Stimulated activated CD8-positive, alpha-beta memory T cell treated with anti-CD3 and anti-CD28 coated beads, Interleukin-2, amount 100 ng/mL, for 48 hours (primary cell): Measurements from ENCODE around the gene MTERF1.
"Not testable (repeated sequence)": the region's sequence is repeated elsewhere in the genome, so short reads cannot be mapped to it uniquely, and the experiment has no call there.

Source experiments
- DNase-seq, 2 donors: peaks; one replicate each; pipeline ENCODE4 v3.0.0-alpha.2; 2020; ENCODE audit warnings: low read depth in 2 of 2

Gene MTERF1

DNA sequence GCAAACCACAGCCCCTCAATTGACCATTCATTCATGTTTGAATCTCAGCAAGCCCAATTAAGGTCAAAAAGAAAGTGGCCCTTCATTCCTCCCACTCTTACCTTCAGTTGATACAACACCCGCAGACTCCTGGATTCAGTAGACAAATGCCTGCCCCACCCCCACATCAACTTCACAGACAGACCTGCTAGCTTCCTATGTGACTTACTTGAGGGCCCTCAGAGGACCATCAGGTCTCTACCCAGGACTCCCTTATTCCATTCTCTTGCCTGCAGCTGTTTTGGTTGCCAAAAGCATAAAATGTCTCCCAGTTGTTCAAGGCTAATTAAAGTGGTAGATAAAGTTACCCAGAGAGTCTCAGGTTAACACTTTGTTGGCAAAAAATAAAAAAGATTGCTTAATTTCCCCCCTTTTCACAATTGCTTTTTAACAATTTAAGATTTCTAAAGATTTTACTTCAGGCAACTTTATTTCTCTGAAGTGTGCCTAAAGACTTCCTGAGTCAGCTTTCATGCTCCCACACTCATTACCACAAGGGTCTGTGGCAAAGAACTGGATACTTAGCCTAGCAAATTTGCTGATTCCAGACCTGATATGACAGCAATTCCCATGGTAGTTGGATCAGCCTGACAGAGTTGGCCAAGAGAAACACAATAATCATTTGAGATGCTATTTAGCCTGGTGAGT lies 3.3 kb upstream of the MTERF1 start:
- no peak for DNase-seq

DNA sequence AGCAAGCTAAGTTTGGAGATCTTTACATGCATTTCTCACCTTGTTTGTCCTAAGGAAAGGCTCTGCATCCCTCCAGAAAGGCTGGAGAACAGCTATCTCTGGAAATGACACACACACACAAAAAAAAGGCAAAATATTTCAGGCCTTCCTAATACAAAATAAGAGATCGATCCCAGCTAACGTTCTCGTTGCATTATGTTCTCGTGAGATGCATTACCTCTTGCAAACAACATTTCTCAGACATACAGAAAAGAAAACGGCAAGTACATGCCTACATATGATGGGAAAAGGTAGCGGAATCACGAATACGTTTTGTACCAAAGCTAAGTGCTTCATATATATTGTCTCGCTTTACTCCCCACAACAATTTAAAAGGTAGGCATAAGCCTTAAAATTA lies 488 bp downstream of the MTERF1 start:
- no peak for DNase-seq

DNA sequence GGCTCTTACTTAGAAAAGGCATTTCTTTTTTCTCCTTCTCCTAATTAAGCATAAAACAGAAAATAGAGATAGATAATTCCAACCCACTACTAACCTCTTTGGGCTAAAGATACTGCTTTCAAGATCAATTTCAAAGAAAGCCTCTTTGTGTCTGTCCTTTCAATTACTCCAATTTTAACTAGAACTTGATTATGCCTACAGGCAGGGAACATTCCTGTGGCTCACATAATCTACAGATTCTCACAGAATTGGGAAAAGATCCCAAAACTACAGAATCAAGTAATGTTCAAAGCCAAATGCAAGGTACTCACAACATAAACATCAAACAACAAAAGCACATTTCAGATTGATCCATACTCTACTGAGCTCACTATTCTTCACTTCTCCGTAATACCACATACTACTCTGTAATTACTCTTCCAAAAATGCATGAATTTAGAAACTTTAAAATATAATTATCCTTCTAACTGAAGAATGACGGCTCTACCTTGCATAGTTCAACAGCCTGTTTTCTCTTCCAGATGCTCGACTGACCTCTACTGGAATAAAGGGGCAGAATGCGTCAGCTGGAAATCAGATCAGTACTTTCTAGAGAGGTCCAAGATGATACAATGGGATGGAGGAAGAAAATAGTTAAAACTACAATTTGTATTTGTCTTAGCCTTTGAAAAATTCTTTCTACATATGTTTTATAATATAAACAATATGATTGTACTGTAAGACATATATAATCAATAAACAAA lies 3.9 kb downstream of the MTERF1 start:
- DNase-seq, result no peak

DNA sequence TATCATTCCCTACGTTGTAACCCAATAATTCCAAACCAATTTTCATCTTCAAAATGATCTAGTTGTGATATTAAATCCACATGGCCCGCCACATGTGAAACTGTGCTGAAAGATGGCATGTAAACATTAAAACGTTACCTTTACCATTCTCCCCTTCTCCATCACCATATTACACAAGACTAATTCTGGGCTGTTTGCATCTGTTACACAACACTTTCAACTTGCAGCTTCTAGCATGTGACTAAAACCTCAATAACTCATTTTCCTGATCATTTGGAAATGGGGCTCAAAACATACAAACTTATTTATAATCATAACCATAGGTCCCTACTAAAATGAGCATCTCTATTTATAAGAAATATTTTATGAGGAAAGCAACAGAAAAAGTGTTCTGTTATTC lies 4.7 kb downstream of the MTERF1 start:
- DNase-seq, result no peak

DNA sequence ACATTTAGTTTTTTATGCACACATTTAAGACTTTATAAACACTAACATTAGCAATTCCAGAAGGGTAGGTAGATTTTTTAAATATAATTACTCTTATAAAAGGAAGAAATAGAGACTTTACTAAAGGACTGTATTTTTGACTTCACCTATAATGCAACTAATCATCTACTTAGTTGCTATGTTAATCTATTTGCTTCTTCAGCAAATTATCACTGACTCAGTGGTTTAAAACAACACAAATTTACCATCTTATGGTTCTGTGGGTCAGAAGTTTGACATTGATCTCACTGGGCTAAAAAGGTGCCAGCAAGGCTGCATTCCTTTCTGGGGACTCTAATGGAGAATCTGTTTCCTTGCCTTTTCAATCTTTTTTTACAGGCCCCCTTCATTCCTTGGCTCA lies 7.6 kb downstream of the MTERF1 start:
- DNase-seq, result no peak

DNA sequence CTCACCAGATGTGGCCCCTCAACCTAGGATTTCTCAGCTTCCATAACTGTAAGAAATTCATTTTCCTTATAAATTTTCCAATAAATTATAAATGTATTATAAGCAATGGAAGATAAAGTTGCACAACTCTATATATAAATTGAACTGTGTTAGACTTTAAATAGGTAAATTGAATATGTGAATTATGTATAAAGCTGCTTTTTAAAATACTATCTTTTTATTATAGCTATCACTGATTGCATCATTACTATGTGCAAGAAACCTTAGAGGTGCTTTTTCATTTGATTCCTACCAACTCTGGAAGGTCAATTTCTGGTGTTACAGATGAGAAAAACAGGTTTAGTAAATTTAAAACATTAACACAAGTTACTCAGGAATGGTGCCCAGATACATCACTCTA lies 8.4 kb downstream of the MTERF1 start:
- no peak for DNase-seq

DNA sequence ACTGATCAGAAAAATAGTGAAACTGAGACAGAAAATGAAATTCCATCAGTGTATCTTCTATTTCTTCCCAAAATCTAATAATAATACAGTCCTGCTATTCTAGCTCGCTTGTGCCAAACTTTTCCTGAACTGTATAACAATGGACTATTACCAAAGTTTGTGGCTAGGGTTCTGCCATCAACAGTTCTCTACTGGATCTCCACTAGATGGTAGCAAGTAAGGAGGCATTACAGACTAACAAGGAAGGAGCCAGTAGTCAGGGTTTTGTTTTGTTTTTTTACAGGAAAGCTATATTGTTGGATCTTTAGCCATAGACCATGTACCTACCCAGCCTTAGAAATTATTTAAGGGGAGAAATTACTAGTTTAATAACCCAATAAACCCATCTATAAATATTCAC lies 10.8 kb downstream of the MTERF1 start:
- DNase-seq, result no peak

DNA sequence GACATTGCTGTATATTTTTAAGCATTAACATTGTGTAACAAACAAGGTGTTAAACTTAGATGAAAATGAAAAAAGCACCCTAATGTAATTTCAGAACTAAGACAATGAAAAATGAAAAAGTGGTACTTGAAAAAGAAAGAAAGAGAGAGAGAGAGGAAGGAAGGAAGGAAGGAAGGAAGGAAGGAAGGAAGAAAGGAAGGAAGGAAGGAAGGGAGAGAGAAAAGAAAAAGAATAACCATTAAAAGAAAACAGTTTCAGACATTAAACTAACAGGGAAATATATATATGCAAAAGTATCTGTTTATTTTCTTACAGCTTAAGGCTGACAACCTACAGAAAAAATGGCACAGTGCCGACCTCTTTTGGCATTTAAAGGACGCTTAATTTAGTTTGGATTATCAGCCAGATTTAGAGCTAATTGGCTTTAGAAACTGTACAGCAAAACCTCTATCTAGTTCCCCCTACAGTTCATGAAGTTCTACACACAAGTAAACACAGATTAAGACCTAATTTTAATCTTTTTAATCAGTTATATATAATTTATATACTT lies 13.8 kb downstream of the MTERF1 start:
- no peak for DNase-seq

DNA sequence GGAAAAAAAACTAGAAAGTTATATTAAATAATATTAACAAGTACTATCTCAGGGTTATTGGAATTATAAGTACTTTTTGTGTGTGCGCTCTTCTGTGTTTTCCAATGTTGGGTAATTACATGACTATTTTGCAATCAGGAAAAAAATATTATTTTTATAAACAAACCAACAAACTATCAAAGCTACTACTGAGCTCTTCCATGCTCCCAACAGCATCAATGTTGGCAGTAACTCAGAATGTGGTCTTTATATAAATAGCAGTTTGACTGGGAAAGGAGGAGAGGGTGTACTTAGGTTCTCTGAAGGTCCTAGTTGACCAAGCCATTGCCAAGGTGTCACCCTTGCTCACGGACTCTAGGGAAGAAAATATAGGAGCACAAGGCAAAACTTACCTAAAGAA lies 15.0 kb downstream of the MTERF1 start:
- DNase-seq, result no peak

DNA sequence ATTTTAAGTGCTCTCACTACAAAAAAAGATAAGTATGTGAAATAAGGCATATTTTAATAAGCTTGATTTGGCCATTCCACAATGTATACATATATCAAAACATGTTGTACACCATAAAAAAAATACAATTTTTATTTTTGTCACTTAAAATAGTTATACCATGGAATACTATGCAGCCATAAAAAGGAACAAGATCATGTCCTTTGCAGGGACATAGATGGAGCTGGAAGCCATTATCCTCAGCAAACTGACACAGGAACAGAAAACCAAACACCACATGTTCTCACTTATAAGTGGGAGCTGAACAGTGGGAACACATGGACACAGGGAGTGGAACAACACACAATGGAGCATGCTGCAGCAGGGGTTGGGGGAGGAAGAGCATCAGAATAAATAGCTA lies 15.9 kb downstream of the MTERF1 start:
- DNase-seq, result not testable (repeated sequence)

DNA sequence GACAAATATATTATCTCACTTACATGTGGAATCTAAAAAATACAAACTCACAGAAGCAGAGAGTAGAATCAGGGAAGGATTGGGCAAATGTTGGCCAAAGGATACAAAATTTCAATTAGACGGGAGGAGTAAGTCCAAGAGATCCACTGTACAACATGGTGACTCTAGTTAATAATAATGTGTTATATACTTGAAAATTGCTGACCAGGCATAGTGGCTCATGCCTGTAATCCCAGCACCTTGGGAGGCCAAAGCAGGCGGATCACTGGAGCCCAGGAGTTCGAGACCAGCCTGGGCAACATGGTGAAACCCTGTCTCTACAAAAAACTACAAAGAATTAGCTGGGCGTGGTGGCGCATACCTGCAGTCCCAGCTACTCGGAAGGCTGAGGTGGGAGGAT lies 16.4 kb downstream of the MTERF1 start:
- no peak for DNase-seq

DNA sequence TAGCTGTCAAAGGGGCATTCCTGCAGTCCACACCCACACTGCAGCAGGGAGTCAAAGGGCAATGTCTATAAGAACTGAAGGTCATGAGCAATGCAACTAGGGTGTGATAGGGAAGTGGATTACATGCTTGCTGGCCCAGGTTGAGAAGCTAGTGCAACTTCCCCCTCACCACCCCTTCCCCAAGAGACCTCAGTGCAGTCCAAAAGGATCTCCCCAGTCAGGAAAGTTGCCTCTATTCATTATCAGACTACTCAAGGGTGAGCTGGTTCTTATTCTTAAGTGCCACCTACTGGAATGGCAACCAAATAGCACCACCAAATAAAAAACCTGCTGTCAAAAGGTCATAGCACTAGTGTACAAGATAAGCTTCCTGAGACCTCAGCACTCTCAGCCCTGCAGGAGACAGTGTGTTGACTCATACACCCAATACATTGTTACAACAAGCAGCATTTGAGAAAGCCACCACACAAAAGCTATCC lies 28.2 kb downstream of the MTERF1 start:
- no peak for DNase-seq

DNA sequence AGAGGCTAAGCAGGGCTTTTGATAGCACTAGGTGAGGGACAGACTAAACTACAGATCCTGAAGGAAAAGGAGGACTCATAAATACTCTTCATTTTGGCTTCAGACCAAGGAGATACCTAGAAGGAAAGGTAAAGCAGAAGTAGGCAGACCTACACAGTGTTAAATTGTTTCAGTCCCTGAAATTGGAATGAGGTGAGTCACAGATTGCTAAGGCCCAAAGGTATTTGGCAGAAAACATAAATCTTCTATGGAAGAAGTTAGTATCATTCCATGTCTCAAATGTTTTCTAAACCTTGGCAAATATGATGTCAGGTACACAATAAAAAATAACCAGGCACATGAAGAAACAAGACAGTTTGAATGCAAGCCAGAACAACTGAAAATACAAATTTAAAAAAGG lies 30.0 kb downstream of the MTERF1 start:
- no peak for DNase-seq

DNA sequence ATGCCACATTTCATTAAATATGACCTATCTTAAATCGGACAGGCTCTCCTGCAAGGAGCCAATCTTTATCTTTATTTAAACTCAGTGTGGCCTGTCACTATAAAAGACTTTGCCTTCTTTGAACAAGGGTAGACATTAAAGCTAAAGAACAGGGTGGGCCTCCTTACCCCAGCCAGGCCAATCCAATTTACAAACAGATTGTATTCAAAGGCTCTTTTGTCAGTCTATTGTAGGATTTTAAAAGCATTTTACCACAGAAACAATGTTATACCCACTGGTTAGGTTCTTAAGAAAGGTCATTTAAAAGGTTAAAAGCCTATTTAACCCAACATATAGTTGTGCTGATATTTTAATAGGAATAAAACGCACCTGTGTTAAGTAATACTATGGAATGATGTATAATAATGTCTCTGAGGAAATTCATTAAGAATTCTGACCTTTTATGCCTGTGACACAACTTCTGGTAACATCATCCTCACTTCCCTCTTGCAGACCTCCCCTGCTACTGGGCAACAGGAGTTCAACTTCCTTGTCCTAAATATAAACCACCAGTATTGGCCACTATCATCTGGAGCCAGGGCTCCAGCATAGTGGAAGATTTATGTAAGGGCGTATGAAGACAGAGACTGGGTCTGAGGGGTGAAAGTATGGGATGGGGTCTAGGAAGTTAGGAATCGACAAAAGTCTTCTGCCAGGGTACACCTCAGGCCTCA lies 32.5 kb downstream of the MTERF1 start:
- DNase-seq, result no peak

DNA sequence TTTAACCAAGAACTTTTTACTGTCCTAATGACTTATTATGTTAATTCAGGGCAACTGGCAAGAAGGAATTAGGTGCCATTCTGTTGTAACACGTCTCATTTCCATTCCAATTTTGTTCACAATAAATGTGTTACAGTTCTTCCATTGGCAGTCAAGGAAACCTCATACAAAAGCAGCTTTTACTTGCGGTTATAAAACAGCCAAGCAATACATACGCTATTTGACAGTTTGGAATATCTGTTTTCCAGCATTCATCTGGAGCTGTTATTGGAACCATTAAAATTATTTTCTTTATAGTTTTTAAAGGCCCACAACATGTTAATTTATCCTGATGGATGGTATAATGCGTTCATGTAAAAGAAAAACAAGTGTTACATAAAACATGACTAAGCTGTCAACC lies 33.3 kb downstream of the MTERF1 start:
- DNase-seq, result no peak

DNA sequence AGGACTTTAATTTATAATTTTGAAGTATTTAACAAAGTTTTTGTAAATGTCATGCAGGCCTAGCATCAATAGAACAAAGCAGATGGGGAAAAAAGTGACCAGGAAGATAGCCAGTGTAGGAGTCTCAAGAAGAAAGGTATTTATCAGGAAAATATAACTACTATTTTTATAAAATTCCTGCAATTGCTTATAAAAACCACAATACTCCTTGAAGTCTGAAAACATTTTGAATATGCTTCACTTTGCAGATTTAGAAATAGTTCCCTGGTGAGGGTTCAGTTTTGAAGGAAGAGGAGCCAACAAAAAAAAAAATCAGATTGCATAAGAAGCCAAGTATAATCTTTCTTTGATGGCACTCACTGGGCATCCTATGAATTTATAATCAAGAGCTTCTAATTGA lies 34.1 kb downstream of the MTERF1 start:
- no peak for DNase-seq

DNA sequence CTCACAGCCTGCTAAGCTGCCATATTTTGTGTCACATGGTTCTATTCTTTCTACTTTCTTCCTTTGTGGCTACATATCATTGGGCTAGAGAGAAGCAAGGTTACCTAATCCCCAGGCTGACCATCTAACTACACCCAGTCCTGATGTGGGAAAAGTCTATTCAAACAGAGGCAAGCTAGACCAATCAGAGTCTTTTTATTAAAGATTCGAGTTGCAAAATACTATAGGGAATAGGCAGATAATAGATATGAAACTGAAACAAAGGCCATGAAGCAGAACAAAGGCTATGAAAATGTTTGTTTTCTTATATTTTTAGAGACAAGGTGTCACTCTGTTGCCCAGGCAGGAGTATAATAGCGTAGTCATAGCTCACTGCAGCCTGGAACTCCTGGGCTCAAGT lies 36.7 kb downstream of the MTERF1 start:
- no peak for DNase-seq

DNA sequence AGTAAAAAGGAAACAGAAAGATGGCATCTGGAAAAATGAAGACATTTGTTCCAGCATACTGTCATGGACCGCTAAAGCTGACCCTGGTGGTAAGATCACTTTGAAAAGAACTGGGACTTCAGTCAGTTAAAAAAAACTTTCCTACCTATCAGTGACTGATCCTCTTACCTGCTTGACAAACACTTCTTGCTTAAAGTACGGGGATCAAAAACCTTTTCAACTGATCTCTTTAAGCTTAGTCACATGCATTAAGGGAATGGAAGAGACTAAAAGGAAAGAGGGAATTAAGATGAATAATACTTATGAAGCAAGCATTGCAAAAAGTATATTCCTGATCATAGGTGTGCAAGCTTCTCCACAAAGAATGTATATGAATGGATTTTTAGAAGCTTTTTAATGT lies 42.1 kb downstream of the MTERF1 start:
- DNase-seq, result no peak

DNA sequence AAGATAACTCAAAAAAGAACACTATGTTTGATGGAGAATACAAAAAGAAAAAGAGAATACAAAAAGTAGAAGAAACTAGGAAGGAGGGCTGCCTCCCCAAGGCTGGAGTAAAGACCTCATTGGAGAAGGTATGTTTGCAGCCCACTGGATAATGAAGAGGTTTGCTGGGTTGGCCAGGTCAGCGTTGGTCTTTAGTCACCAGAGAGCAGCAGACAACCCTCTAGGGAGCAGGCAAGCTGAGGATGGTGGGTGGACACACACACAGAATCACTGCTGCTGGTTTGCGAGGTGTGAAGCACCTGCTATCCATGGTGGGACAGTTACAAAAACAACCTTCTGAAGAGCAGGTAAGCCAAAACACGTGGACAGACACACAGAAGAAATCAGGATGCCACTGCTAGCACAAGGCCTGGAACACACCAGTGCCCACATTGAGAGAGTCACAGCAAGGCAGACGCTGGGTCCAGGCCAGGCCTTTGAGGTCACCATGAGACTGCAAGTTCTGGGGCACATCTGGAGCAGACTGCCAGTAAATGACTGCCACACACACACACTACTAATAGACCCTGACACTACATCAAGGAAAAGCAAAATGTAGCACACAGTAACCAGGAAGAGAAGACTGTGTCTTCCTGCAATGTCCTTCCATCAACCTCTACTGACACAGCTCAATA lies 43.0 kb downstream of the MTERF1 start:
- no peak for DNase-seq

DNA sequence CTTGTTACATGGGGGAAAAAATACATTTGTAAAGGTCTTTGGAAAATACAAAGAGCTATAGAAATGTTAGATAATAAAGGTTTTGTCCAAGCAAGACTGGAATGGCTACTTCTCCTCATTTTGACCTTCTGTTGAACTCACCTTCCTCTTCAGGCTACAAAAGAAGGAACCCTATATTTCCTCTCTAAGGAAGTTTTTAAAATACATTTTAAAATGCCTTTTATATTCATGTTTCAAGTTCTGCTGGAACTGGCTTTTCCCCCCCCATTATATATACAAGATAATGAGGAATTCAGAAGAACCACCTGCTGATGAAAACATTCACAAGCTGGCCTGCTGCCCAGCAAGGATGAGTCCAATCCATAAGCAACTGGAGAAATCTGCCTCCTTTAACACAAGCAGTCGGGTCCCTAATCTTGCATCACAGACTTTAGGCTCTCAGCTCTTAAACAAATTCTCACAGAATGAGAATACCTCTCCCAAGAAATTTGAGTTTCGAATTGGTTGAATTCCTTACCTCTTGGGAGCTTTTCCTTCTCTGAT lies 44.6 kb downstream of the MTERF1 start:
- DNase-seq, result no peak

DNA sequence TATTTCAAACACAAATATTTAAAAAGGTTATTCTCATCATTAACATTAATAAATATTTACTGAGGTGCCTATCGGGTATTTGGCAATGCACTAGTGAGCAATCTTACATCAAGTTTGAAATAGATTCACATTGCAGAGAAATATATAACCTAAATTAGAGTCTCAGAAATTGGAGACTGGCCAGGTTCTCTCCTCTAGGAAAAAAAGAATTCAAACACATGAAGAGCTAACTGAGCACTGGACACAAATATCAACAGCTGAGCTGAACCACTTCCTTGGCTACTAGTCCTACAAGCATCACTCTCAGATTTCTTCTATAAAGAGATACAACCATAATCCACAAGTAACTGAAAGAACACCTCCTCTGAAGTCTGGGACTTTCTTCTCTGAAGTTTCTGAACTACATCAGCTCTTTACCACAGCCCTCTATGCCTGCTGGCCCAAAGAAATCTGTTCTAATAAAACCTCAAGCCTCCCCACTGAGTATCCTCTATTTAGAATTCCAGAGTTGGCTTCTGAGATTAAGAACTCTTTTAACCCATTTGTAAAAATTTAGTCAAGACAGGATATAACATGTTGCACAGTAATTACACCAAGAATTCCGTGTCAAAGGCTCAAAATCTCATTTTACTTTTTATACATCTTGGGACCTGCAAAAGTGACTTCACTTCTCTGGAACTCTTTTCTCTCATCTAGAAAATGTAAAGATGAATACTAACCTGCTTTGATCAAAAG lies 45.2 kb downstream of the MTERF1 start:
- no peak for DNase-seq
